ENCODE measurements around the gene ARHGEF5.

ARHGEF5 gene

GRCh38 chr7:144390481-144390880 is 35.3 kb downstream of the ARHGEF5 start:
- no peak overlapping the region for H3K4me3 ChIP-seq
- no peaks in the 10 kb centered on the region for H3K27me3 ChIP-seq
- H3K4me2 ChIP-seq, result no peak overlapping the region
- no peaks in the 10 kb centered on the region for H4K20me1 ChIP-seq
- H3K4me1 ChIP-seq, result peaks cover 11% of the 10 kb centered on the region
- no peak overlapping the region for H3K9ac ChIP-seq
- H3K27ac ChIP-seq, result no peak overlapping the region
- no peaks in the 10 kb centered on the region for H3K9me3 ChIP-seq
- TF ChIP-seq Cebpa-rat (IDR thresholded peaks at IDR 0.05), result no peak
- H3K36me3 ChIP-seq, result no peaks in the 10 kb centered on the region

- H3K4me3 ChIP-seq, result no peak overlapping the region
- H4K20me1 ChIP-seq, result no peaks in the 10 kb centered on the region
- H3K4me2 ChIP-seq, result no peak overlapping the region
- H3K9me3 ChIP-seq, result no peaks in the 10 kb centered on the region
- TF ChIP-seq Cebpa-rat (IDR thresholded peaks at IDR 0.05), result no peak
- peak overlapping the region; percentile 15; the same call in 1 of the 2 replicates for H3K9ac ChIP-seq
- no peaks in the 10 kb centered on the region for H3K36me3 ChIP-seq
- H3K27me3 ChIP-seq, result no peaks in the 10 kb centered on the region
- no peak overlapping the region for H3K27ac ChIP-seq
- H3K4me1 ChIP-seq, result peaks cover 11% of the 10 kb centered on the region
Measured at GRCh38 chr7:144391014-144391413, 35.8 kb downstream of the ARHGEF5 start.

GRCh38 chr7:144391823-144392255 is 36.6 kb downstream of the ARHGEF5 start:
- Histone ChIP-seq H3K4me3 (no peak overlapping the region), H3K9me3 (no peaks in the 10 kb centered on the region), H3K27me3 (no peaks in the 10 kb centered on the region), H3K9ac (no peak overlapping the region), H4K20me1 (no peaks in the 10 kb centered on the region), H3K27ac (no peak overlapping the region), H3K36me3 (no peaks in the 10 kb centered on the region), H3K4me2 (no peak overlapping the region), H3K4me1 (peaks cover 11% of the 10 kb centered on the region)
- TF ChIP-seq Cebpa-rat (IDR thresholded peaks at IDR 0.05), result no peak

- no peak overlapping the region for H3K9ac ChIP-seq
- no peak overlapping the region for H3K4me2 ChIP-seq
- TF ChIP-seq Cebpa-rat (IDR thresholded peaks at IDR 0.05), result no peak
- no peak overlapping the region for H3K27ac ChIP-seq
- H3K36me3 ChIP-seq, result no peaks in the 10 kb centered on the region
- H3K27me3 ChIP-seq, result no peaks in the 10 kb centered on the region
- H3K9me3 ChIP-seq, result no peaks in the 10 kb centered on the region
- no peaks in the 10 kb centered on the region for H4K20me1 ChIP-seq
- no peaks in the 10 kb centered on the region for H3K4me1 ChIP-seq
- no peak overlapping the region for H3K4me3 ChIP-seq
Measured at GRCh38 chr7:144397086-144397485, 41.9 kb downstream of the ARHGEF5 start.

GRCh38 chr7:144398291-144398690 is 43.1 kb downstream of the ARHGEF5 start:
- H3K4me2 ChIP-seq, result no peak overlapping the region
- H3K9me3 ChIP-seq, result no peaks in the 10 kb centered on the region
- TF ChIP-seq Cebpa-rat (IDR thresholded peaks at IDR 0.05), result no peak
- H3K4me1 ChIP-seq, result no peaks in the 10 kb centered on the region
- no peak overlapping the region for H3K27ac ChIP-seq
- H3K9ac ChIP-seq, result no peak overlapping the region
- H3K36me3 ChIP-seq, result no peaks in the 10 kb centered on the region
- H3K4me3 ChIP-seq, result no peak overlapping the region
- no peaks in the 10 kb centered on the region for H3K27me3 ChIP-seq
- no peaks in the 10 kb centered on the region for H4K20me1 ChIP-seq

GRCh38 chr7:144398911-144399310 is 43.7 kb downstream of the ARHGEF5 start:
- Histone ChIP-seq H3K4me3 (no peak overlapping the region), H3K9ac (no peak overlapping the region), H3K27ac (no peak overlapping the region), H3K27me3 (no peaks in the 10 kb centered on the region), H4K20me1 (no peaks in the 10 kb centered on the region), H3K4me2 (no peak overlapping the region), H3K4me1 (no peaks in the 10 kb centered on the region), H3K36me3 (no peaks in the 10 kb centered on the region), H3K9me3 (no peaks in the 10 kb centered on the region)
- no peak for TF ChIP-seq Cebpa-rat (IDR thresholded peaks at IDR 0.05)

GRCh38 chr7:144399946-144400345 is 44.7 kb downstream of the ARHGEF5 start:
- Histone ChIP-seq H3K27me3 (no peaks in the 10 kb centered on the region), H3K4me3 (no peak overlapping the region)
- TF ChIP-seq Cebpa-rat (IDR thresholded peaks at IDR 0.05), result no peak

GRCh38 chr7:144401490-144401889 is 46.3 kb downstream of the ARHGEF5 start:
- Histone ChIP-seq H3K27me3 (no peaks in the 10 kb centered on the region), H3K9ac (no peak overlapping the region), H3K4me1 (no peaks in the 10 kb centered on the region), H3K4me3 (no peak overlapping the region), H3K4me2 (no peak overlapping the region), H3K36me3 (no peaks in the 10 kb centered on the region), H3K9me3 (no peaks in the 10 kb centered on the region), H4K20me1 (no peaks in the 10 kb centered on the region), H3K27ac (no peak overlapping the region)
- TF ChIP-seq Cebpa-rat (IDR thresholded peaks at IDR 0.05), result no peak

More at GRCh38 chr7:144399946-144400345, 44.7 kb downstream of the ARHGEF5 start:
- H3K9me3 ChIP-seq, result no peaks in the 10 kb centered on the region
- no peak overlapping the region for H3K4me2 ChIP-seq
- H3K36me3 ChIP-seq, result no peaks in the 10 kb centered on the region
- no peaks in the 10 kb centered on the region for H4K20me1 ChIP-seq
- H3K4me1 ChIP-seq, result no peaks in the 10 kb centered on the region
- H3K27ac ChIP-seq, result no peak overlapping the region
- no peak overlapping the region for H3K9ac ChIP-seq

GRCh38 chr7:144403102-144403501 is 47.9 kb downstream of the ARHGEF5 start:
- H3K4me3 ChIP-seq, result no peak overlapping the region
- no peak overlapping the region for H3K9ac ChIP-seq
- no peak overlapping the region for H3K27ac ChIP-seq
- no peak overlapping the region for H3K4me2 ChIP-seq
- no peak for TF ChIP-seq Cebpa-rat (IDR thresholded peaks at IDR 0.05)
- H3K36me3 ChIP-seq, result no peaks in the 10 kb centered on the region
- no peaks in the 10 kb centered on the region for H4K20me1 ChIP-seq
- H3K9me3 ChIP-seq, result no peaks in the 10 kb centered on the region
- H3K4me1 ChIP-seq, result no peaks in the 10 kb centered on the region
- H3K27me3 ChIP-seq, result no peaks in the 10 kb centered on the region

- no peak for TF ChIP-seq Cebpa-rat (IDR thresholded peaks at IDR 0.05)
- no peaks in the 10 kb centered on the region for H4K20me1 ChIP-seq
- no peaks in the 10 kb centered on the region for H3K27me3 ChIP-seq
- no peaks in the 10 kb centered on the region for H3K4me1 ChIP-seq
- no peaks in the 10 kb centered on the region for H3K36me3 ChIP-seq
- no peaks in the 10 kb centered on the region for H3K9me3 ChIP-seq
- no peak within 1 kb of the TSS for H3K4me3 ChIP-seq
- no peak within 1 kb of the TSS for H3K27ac ChIP-seq
- no peak within 1 kb of the TSS for H3K9ac ChIP-seq
- no peak within 1 kb of the TSS for H3K4me2 ChIP-seq
Measured at GRCh38 chr7:144403649-144404061, 48.5 kb downstream of the ARHGEF5 start, which contains the start of gene NOBOX. NOBOX (minus strand) TSS chr7:144403693.

- no peaks in the 10 kb centered on the region for H3K36me3 ChIP-seq
Measured at GRCh38 chr7:144404946-144405345, 49.7 kb downstream of the ARHGEF5 start.

More at GRCh38 chr7:144404946-144405345, 49.7 kb downstream of the ARHGEF5 start:
- H3K4me2 ChIP-seq, result no peak overlapping the region
- H3K9me3 ChIP-seq, result no peaks in the 10 kb centered on the region
- H3K27me3 ChIP-seq, result no peaks in the 10 kb centered on the region
- no peak overlapping the region for H3K9ac ChIP-seq
- no peak for TF ChIP-seq Cebpa-rat (IDR thresholded peaks at IDR 0.05)
- H3K27ac ChIP-seq, result no peak overlapping the region
- no peak overlapping the region for H3K4me3 ChIP-seq
- no peaks in the 10 kb centered on the region for H3K4me1 ChIP-seq
- H4K20me1 ChIP-seq, result no peaks in the 10 kb centered on the region

All from BLaER1 (cell line).